ENCODE measurements around the gene FSD1L.

Gene FSD1L

DNA sequence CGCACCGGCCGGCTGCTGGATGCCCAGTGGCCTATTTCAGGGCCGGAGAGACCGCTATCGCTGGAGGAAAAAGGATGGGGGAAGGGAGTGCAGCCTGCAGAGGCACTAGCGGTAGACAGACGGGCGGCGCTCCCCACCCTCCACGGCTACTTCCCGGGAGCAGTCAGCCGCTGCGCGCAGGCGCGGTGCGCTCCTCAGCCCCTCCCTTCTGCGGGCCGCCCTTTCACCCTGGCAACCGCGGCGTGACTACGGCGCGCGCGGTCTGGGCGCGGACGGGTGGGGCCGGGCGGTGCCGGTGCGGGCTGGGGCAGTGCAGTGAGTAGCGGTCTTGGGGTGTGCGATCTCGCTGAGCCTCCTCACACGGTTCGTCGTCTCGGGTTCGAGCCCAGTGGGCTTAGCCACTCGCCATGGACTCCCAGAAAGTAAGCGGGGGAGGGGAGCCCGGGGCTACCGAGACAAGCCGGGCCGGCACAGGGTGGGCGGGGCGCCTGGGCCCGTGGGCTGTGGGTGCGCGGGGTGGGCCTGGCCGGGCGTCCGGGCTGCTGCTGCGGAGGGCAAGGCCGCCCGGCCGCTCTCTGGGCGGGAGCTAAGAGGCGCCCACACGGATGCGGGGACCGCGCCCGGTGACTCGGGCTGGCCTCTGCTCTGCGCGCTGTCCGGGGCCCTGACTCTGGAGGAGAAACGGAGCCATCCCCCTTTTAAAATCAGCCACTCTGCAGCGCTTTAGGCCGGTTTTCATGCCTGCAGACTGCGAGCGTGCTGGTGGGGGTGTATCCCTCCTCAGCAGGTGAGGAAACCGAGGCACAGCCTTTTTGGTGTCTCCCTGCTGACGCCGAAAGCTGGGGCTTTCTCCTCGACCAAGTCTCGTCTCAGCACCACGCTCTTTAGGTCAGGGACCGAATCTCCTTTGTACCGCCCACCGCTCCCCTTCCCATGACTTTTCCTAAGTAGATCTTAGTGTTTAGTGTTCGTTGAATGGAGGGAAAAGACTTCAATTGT lies at the start of gene FSD1L:
Gene FSD1L (plus strand): TSS at position 221 of the 999 bp plus-strand sequence. CDS start 187 bp downstream, at position 408.
- DNase-seq: peak; percentile 85

- DNase-seq: no peak
These were observed 48.7 kb upstream of the FSD1L start for GRCh38 chr9:105399117-105399516.

DNA sequence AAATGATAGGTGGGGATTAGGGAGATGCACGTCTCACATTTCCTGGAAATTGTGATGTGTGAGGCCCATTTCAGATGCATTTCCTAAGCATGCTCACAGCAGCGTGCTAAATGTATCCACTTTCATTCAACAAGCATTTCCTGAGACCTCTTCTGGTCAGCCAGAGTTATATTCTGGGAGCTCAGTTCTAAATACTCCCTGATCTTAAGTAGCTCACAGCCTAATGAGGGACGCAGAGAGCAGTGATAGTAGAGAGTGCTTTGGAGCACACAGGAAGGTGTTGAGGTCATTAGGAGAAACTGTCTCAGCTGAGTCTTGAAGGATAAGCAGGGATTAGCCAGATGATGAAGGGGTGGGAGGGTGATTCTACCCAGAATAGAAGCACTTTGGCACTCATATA lies 46.2 kb upstream of the FSD1L start:
- no peak for DNase-seq

GRCh38 chr9:105403552-105404248 lies 44.1 kb upstream of the FSD1L start:
- no peak for DNase-seq

DNA sequence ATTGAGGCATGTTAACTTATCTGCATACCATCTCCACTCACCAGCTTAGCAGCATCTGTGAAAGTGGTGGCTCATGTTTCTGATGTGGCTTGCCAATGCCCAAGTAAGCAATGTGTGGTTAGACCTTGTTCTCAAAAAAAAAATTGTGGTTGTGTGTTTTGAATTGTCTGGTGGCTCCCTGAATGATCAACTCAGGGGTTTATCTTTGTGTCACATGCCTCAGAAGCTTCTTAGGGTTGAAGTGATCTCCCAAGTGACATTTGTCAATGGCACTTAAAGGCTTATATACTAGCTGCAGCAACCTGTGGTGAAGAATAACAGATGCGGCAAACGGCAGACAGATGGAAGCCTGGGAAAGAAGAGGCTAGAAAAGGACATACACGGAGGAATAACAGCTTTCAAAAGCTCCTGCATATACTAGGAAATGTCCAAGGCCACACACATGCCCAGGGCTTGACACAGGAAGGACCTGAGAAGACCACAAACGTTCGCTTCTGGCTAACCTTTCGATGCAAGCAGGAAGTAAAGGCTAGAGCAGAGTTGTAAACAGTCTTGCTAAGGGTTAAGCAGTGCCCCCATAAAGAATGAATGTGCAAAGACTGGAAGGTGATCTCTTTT lies 42.2 kb upstream of the FSD1L start:
- DNase-seq: no peak

- DNase-seq: no peak
These were observed 41.5 kb upstream of the FSD1L start for GRCh38 chr9:105406369-105406768.

GRCh38 chr9:105413525-105413924 lies 34.3 kb upstream of the FSD1L start:
- DNase-seq: peak; percentile 27

- DNase-seq: peak; percentile 17
These were observed 32.7 kb upstream of the FSD1L start for GRCh38 chr9:105414947-105415661.

DNA sequence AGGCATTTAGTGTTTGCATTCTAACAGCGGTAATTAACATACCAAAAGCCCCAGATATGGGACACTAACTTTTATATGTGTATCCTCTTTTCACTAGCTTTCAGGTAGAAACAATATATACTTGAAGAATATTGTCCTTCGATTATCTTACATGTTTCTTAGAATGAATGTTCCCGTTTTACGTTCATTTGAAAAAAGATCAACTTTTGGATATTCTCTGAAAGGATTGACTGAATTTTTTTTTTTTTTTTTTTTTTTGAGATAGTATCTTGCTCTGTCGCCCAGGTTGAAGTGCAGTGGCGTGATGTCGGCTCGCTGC lies 32.2 kb upstream of the FSD1L start:
- DNase-seq: no peak

- DNase-seq: no peak
These were observed 31.0 kb upstream of the FSD1L start for GRCh38 chr9:105416840-105417239.

GRCh38 chr9:105418588-105419500 lies 29.0 kb upstream of the FSD1L start:
- DNase-seq: no peak

DNA sequence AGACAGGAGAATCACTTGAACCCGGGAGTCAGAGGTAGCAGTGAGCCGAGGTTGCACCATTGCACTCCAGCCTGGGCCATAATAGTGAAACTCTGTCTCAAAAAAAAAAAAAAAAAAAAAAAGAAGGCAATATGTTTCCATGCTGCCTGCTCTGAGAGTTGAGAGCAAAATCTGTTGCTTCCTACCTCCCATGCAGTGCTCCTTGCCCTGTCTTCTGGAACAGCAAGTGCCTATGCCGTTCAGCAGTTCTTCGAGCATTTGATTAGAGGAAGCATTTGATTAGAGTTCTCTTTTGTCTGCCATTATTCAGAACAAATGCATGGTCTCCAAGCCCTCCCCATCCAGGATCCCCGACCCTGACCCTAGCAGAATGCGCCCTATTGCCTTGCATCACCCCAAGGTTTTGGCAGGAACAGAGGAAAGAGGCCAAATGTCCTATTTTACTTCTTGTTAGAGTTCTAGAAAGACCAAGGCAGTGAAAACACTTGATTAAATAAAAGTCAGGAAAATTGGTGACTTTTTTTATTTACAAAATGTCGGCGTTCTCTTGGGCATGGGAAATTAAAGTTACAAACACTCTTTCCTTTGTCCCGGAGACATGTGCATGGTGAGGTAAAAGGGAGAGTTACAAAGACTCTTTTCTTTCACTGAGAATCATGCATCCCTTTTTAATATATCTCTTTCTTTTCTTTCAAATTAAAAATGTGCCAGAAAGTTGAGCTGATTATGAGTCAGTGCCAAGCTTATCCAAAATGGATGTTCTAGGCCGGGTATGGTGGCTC lies 27.8 kb upstream of the FSD1L start:
- DNase-seq: no peak

DNA sequence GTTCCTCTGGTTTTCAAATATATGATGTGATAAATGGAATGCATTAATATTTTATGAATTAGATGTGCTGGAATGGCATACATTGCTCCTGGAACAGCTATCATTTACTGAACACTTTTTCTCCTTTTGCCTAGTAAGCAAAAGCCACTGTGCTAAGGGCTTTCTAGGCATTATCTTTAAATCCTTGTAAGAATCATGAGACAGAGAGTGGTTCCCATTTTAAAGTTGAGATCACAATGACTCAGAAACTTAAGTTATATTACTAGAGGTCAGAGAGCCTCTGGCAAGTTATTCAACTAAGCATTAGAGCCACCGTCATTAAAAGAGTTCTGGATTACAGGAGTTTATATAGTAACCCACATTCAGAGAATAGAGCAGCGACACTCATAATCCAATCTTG lies 26.7 kb upstream of the FSD1L start:
- DNase-seq: no peak

DNA sequence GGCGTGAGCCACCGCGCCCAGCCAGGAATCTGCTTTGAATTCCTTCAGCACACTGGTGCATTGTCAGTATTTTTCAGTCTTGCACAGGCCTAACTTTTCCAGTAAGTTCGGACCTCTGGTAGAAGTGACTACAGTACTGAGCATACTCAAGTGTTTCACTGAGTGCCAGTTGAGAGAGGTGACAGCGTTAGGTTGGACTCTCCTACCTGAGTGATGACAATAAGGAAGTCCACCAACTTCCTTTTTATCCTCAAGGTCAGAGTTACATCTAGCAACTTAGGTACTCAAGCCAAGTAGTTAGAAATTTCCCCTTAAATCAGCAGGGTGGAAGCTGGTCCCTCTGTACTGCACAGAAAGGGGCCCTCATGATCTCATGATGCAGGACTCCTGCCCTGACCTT lies 26.0 kb upstream of the FSD1L start:
- no peak for DNase-seq

DNA sequence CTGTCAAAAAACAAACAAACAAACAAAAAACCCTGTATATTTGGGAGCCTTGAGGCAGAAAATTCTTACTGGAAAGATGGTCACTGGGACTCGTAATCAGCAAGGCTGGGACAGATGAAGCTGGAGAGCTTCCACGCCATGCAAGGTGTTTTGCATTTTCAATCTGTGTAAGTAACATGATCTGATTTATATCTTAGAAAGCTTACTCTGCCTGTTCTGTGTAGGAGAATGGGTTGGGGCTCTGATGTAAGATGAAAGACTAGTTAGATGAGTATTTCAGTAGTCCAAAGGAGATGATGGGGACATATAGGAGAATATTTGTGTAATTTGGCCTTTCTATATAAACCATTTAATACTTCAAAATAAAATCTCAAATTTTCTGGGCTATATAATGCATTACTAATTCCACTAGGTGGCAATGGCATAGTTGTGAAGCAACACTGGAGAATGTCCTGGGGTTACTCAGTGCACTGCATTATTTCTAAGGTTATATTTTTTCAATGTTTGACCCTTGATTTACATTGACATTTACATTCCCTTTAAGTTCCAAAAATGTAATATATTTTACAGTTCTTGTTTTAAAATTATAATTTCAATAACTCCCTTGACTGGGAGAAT lies 21.9 kb upstream of the FSD1L start:
- DNase-seq: no peak

DNA sequence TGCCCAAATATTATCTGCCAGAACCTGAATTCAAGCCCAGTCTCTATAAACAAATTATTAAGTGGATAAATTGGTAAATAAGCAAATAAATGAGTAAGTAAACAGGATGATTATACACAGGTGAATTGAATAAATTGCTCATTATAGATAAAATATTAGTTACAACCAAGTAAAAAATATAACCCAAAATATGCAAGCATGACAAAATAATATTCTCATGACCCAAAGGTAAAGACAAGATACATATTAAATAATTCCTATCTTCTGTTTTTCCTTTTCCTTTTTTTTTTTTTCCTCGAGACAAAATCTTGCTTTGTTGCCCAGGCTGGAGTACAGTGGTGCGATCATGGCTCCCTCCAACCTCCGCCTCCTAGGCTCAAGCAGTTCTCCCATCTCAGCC lies 21.2 kb upstream of the FSD1L start:
- no peak for DNase-seq

DNA sequence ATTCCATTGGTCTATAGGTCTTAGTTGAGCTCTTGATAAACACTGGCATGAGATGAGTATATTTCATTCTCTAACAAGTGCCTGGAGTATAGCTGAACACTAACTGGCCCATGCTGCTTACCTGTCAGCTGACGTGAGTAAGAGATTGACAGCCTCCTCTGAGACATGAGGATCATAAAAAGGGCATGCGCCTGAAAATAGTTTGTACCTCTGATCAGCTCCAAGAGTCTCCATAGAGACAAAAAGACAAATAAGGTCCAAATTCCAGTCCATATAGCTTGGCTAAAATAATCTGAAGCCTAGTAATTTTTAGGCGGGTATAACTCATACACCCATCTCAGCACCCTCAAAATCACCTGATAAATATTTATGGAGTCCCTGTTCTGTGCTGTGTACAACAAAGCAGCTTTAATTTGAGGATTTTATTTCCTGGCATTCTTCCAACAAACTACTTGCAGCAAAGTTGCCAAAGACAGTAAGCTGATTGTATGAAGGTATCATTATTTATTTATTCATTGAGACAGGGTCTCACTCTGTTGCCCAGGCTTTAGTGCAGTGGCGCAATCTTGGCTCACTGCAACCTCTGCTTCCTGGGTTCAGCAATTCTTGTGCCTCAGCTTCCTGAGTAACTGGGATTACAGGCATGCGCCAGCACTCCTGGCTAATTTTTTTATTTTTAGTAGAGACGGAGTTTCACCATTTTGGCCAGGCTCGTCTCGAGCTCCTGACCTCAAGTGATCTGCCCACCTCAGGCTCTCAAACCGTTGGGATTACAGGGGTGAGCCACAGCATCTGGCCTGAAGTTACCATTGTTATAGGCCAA lies 16.2 kb upstream of the FSD1L start:
- no peak for DNase-seq

- DNase-seq: no peak
These were observed 15.5 kb upstream of the FSD1L start for GRCh38 chr9:105432247-105432842.

GRCh38 chr9:105435453-105435852 lies 12.4 kb upstream of the FSD1L start:
- DNase-seq: no peak

Data from DMS153 (cell line).